ENCODE results near the gene THADA.

GRCh38 chr2:43280994-43281393, 314.8 kb downstream of the THADA start:
- TF ChIP-seq CTCF (IDR thresholded peaks at IDR 0.05) (no peak), POLR2A (IDR thresholded peaks at IDR 0.05) (no peak)

Data from thyroid gland (tissue), 4 donors.